Right renal pelvis (tissue), 4 donors: ENCODE measurements around the gene GARS1. TPM values are rescaled to one million over a fixed set of nuclear protein-coding genes. Genes with fewer than 3 reads are reported as not detected.
"Not testable (repeated sequence)": the region's sequence is repeated elsewhere in the genome, so short reads cannot be mapped to it uniquely, and the experiment has no call there.

Source experiments
- DNase-seq, 4 donors: peaks; one replicate each; pipeline ENCODE4 v3.0.0-alpha.2; 2013; ENCODE audit warnings: low read depth in 4 of 4, low spot score in 3 of 4, missing footprints in 1 of 4
- polyA plus RNA-seq, 4 donors: library from polyadenylated mRNA; unstranded; fragments of 120-200 nt; gene quantifications; one replicate each; pipeline ENCODE4 v1.2.1, GENCODE V29; 2013; ENCODE audit not compliant: insufficient read length in 4 of 4

GARS1 gene
- polyA plus RNA-seq, 4 donors: 76.7 to 86.5 (median 82.9) TPM

- not testable (repeated sequence) for DNase-seq
These were observed 24.4 kb upstream of the GARS1 start for GRCh38 chr7:30570238-30570637.

- DNase-seq: no peak
These were observed 22.4 kb upstream of the GARS1 start for GRCh38 chr7:30572212-30572841.

GRCh38 chr7:30575910-30576309 lies 18.8 kb upstream of the GARS1 start:
- DNase-seq: no peak

- no peak for DNase-seq
These were observed 11.5 kb upstream of the GARS1 start for GRCh38 chr7:30583181-30583580.

GRCh38 chr7:30584415-30584814 lies 10.3 kb upstream of the GARS1 start:
- no peak for DNase-seq

GRCh38 chr7:30584965-30585364 lies 9.7 kb upstream of the GARS1 start:
- no peak for DNase-seq

- DNase-seq: no peak
These were observed 9.0 kb upstream of the GARS1 start for GRCh38 chr7:30585675-30586074.

- not testable (repeated sequence) for DNase-seq
These were observed 7.1 kb upstream of the GARS1 start for GRCh38 chr7:30587547-30587946.

GRCh38 chr7:30589111-30589510 lies 5.6 kb upstream of the GARS1 start:
- DNase-seq: no peak

GRCh38 chr7:30594048-30594539 lies 584 bp upstream of the GARS1 start:
- DNase-seq: no peak

- DNase-seq: peak in 1 of 4 donors; percentile 5
These were observed 847 bp downstream of the GARS1 start for GRCh38 chr7:30595436-30596013.

- DNase-seq: peak in 1 of 4 donors; percentile 5
These were observed 1.4 kb downstream of the GARS1 start for GRCh38 chr7:30596014-30596641.

- no peak for DNase-seq
These were observed 2.0 kb downstream of the GARS1 start for GRCh38 chr7:30596721-30597120.

- DNase-seq: no peak
These were observed 3.6 kb downstream of the GARS1 start for GRCh38 chr7:30598121-30598876.

- DNase-seq: no peak
These were observed 10.2 kb downstream of the GARS1 start for GRCh38 chr7:30604901-30605300.

- no peak for DNase-seq
These were observed 11.2 kb downstream of the GARS1 start for GRCh38 chr7:30605832-30606231.

GRCh38 chr7:30612658-30613265 lies 18.1 kb downstream of the GARS1 start:
- no peak for DNase-seq

GRCh38 chr7:30613366-30614325 lies 19.0 kb downstream of the GARS1 start:
- DNase-seq: no peak

GRCh38 chr7:30616318-30616717 lies 21.6 kb downstream of the GARS1 start:
- no peak for DNase-seq

GRCh38 chr7:30617359-30617758 lies 22.7 kb downstream of the GARS1 start:
- DNase-seq: no peak
